Left lung (tissue), 10 donors: ENCODE data around the gene FGL2. TPM values are rescaled to one million over a fixed set of nuclear protein-coding genes. Genes with fewer than 3 reads are reported as not detected.
A peak's percentile ranks its signal among the peaks of the same experiment; 100 is the strongest.
"Not testable (repeated sequence)": the region's sequence is repeated elsewhere in the genome, so short reads cannot be mapped to it uniquely, and the experiment has no call there.

Experiments
- ATAC-seq: fragments of 200-7000 bp; cut with Tn5 transposase; one replicate; pipeline ENCODE4 v1.9.1; 2020; ENCODE audit warnings: moderate library complexity
- DNase-seq, 4 donors: peaks; one replicate each; pipeline ENCODE4 v3.0.0-alpha.2; 2013 to 2020
- H3K27ac ChIP-seq, 2 donors: fragments of 200-600 bp; sonication (generic) in 1 of 2; one replicate each; pipeline versions ENCODE4 v1.5.0 to v1.8.0; 2020 to 2021
- H3K27me3 ChIP-seq, 2 donors: fragments of 200-600 bp; sonication (generic) in 1 of 2; one replicate each; pipeline versions ENCODE4 v1.5.0 to v1.8.0; 2020 to 2021
- H3K36me3 ChIP-seq, 2 donors: fragments of 200-600 bp; sonication (generic) in 1 of 2; one replicate each; pipeline versions ENCODE4 v1.5.0 to v1.8.0; 2020 to 2021
- H3K4me1 ChIP-seq, 2 donors: fragments of 200-600 bp; one replicate each; pipeline ENCODE4 v1.8.0; 2021
- H3K4me3 ChIP-seq, 2 donors: fragments of 200-600 bp; sonication (generic) in 1 of 2; one replicate each; pipeline versions ENCODE4 v1.5.0 to v1.8.0; 2020 to 2021; ENCODE audit warnings: mild to moderate bottlenecking in 1 of 2
- H3K9me3 ChIP-seq, 2 donors: fragments of 200-600 bp; sonication (generic) in 1 of 2; one replicate each; pipeline versions ENCODE4 v1.5.0 to v1.8.0; 2020 to 2021
- CTCF ChIP-seq, 2 donors: fragments of 200-600 bp; sonication (generic) in 1 of 2; IDR thresholded peaks; one replicate each; pipeline versions ENCODE4 v1.5.0 to v1.8.0; 2021; ENCODE audit warnings: antibody characterized with exemption in 2 of 2
- intact Hi-C, 2 donors: fragments of 100-400 bp; cut with DNase I; formaldehyde crosslinking; loops; one replicate each; pipeline versions ENCODE4 v1.11.2 to v1.14.2; 2022
- polyA plus RNA-seq, 6 donors: library from polyadenylated mRNA; unstranded; fragments of 120-200 nt; gene quantifications; one replicate each; pipeline ENCODE4 v1.2.1, GENCODE V29; 2013; ENCODE audit not compliant: insufficient read length in 6 of 6
- total RNA-seq, 2 donors: library from RNA; stranded (reverse); fragmentation: NEBNext Ultra II Directional; extraction: Animal tissue kit (Norgen Biotek cat#: 25700); gene quantifications; one replicate each; pipeline ENCODE4 v1.2.1, GENCODE V29; 2021
- donor health status: DM: no; HTN: yes; CAD: no.
- donor health status: DM: no; HTN: no; CAD: no.

Gene FGL2
- total and polyA plus RNA-seq, 8 donors, result 6.0 to 29.1 (median 8.4) TPM

GRCh38 chr7:77184463-77184862 lies 15.2 kb downstream of the FGL2 start:
- Histone ChIP-seq H3K27ac (no peak overlapping the region), H3K27me3 (no peaks in the 10 kb centered on the region), H3K4me1 (peaks cover 0 to 38% of the 10 kb centered on the region in 2 donors), H3K9me3 (no peaks in the 10 kb centered on the region), H3K36me3 (no peaks in the 10 kb centered on the region), H3K4me3 (no peak overlapping the region)
- DNase-seq (no peak), ATAC-seq (no peak)
- intact Hi-C loops, result no loop called here
- TF ChIP-seq CTCF (IDR thresholded peaks at IDR 0.05), result no peak

GRCh38 chr7:77182261-77182660 lies 17.4 kb downstream of the FGL2 start:
- H3K27me3 ChIP-seq, result no peaks in the 10 kb centered on the region
- peaks cover 0 to 21% of the 10 kb centered on the region in 2 donors for H3K4me1 ChIP-seq
- intact Hi-C loops, result no loop called here
- no peaks in the 10 kb centered on the region for H3K36me3 ChIP-seq
- no peak overlapping the region for H3K27ac ChIP-seq
- DNase-seq, result no peak
- TF ChIP-seq CTCF (IDR thresholded peaks at IDR 0.05), result no peak
- H3K9me3 ChIP-seq, result no peaks in the 10 kb centered on the region
- no peak for ATAC-seq
- H3K4me3 ChIP-seq, result no peak overlapping the region

GRCh38 chr7:77181734-77182133 lies 17.9 kb downstream of the FGL2 start:
- Histone ChIP-seq H3K36me3 (no peaks in the 10 kb centered on the region), H3K9me3 (no peaks in the 10 kb centered on the region), H3K27me3 (no peaks in the 10 kb centered on the region), H3K27ac (no peak overlapping the region), H3K4me3 (no peak overlapping the region), H3K4me1 (peaks cover 0 to 17% of the 10 kb centered on the region in 2 donors)
- no peak for ATAC-seq
- no peak for TF ChIP-seq CTCF (IDR thresholded peaks at IDR 0.05)
- DNase-seq, result no peak
- intact Hi-C loops, result no loop called here

GRCh38 chr7:77181015-77181595 lies 18.5 kb downstream of the FGL2 start:
- Histone ChIP-seq H3K4me3 (no peak overlapping the region), H3K27me3 (no peaks in the 10 kb centered on the region), H3K9me3 (no peaks in the 10 kb centered on the region), H3K4me1 (peaks cover 0 to 16% of the 10 kb centered on the region in 2 donors), H3K27ac (no peak overlapping the region), H3K36me3 (no peaks in the 10 kb centered on the region)
- no peak for TF ChIP-seq CTCF (IDR thresholded peaks at IDR 0.05)
- ATAC-seq, result no peak
- intact Hi-C loops, result no loop called here
- DNase-seq, result no peak

GRCh38 chr7:77178024-77178423 lies 21.6 kb downstream of the FGL2 start:
- H3K27me3 ChIP-seq, H3K4me1 ChIP-seq, H3K9me3 ChIP-seq, H3K4me3 ChIP-seq, H3K27ac ChIP-seq, ATAC-seq, intact Hi-C loops, DNase-seq, H3K36me3 ChIP-seq: not testable (repeated sequence)

- intact Hi-C loops, DNase-seq, H3K27ac ChIP-seq, H3K4me1 ChIP-seq, H3K4me3 ChIP-seq, H3K27me3 ChIP-seq, H3K36me3 ChIP-seq, H3K9me3 ChIP-seq: not testable (repeated sequence)
- peak; percentile 70 for ATAC-seq
Observed at GRCh38 chr7:77177321-77177904, 22.2 kb downstream of the FGL2 start.

- ATAC-seq, H3K27me3 ChIP-seq, intact Hi-C loops, H3K36me3 ChIP-seq, H3K4me1 ChIP-seq, H3K27ac ChIP-seq, H3K9me3 ChIP-seq, H3K4me3 ChIP-seq, DNase-seq: not testable (repeated sequence)
Observed at GRCh38 chr7:77175274-77175800, 24.3 kb downstream of the FGL2 start.

- H3K27ac ChIP-seq, H3K4me1 ChIP-seq, ATAC-seq, H3K27me3 ChIP-seq, DNase-seq, H3K36me3 ChIP-seq, H3K9me3 ChIP-seq, intact Hi-C loops, H3K4me3 ChIP-seq: not testable (repeated sequence)
Observed at GRCh38 chr7:77174418-77174817, 25.2 kb downstream of the FGL2 start.

- H3K27me3 ChIP-seq, H3K9me3 ChIP-seq, H3K4me1 ChIP-seq, H3K36me3 ChIP-seq, H3K27ac ChIP-seq, ATAC-seq, H3K4me3 ChIP-seq, intact Hi-C loops, DNase-seq: not testable (repeated sequence)
Observed at GRCh38 chr7:77172437-77173172, 27.0 kb downstream of the FGL2 start.
